Measurements from ENCODE around the gene OVCH1. TPM values are rescaled to one million over a fixed set of nuclear protein-coding genes. Genes with fewer than 3 reads are reported as not detected.

Gene OVCH1
- total RNA-seq, 1 experiment from 2014 or later, result 1.9 TPM

DNA sequence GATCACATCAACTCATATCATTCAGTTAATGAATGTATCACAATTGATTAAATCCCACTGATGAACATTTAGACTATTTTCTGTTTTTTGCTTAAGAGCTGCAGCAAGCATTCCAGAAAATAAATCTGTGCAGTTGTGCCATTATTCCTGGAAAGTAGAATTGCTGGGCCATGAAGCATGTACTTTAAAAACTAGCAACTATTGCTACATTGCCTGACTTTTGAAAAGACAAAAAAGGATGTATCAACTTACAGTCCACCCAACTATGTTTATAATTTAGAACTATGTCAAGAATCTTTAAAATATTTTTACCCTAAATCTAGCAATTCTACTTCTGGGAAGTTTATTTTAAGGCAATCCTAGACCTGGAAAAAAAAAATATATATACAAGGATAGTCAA lies 83.1 kb downstream of the OVCH1 start:
- no peaks in the 10 kb centered on the region for H3K27me3 Mint-ChIP-seq (ENCODE audit: insufficient read depth, unreplicated experiment)
- H3K4me1 Mint-ChIP-seq (ENCODE audit: insufficient read depth, unreplicated experiment), result no peaks in the 10 kb centered on the region
- DNase-seq (ENCODE audit: unreplicated experiment), result no peak
- no peak for TF ChIP-seq CTCF (IDR thresholded peaks at IDR 0.05; ENCODE audit: unreplicated experiment)
- peaks cover 7% of the 10 kb centered on the region for H3K9me3 Mint-ChIP-seq (ENCODE audit: unreplicated experiment)
- no peak overlapping the region for H3K27ac Mint-ChIP-seq (ENCODE audit: low read depth, unreplicated experiment)
- ChIA-PET POLR2A (no interaction called here), CTCF (no interaction called here)
- BruUV-seq (replicated peaks), result no TSS peak
- no peak overlapping the region for H3K4me3 Mint-ChIP-seq (ENCODE audit: unreplicated experiment)
- peaks cover 54% of the 10 kb centered on the region for H3K36me3 Mint-ChIP-seq (ENCODE audit: insufficient read depth, unreplicated experiment)
- intact Hi-C loops (cut with micrococcal nuclease), result no loop called here

DNA sequence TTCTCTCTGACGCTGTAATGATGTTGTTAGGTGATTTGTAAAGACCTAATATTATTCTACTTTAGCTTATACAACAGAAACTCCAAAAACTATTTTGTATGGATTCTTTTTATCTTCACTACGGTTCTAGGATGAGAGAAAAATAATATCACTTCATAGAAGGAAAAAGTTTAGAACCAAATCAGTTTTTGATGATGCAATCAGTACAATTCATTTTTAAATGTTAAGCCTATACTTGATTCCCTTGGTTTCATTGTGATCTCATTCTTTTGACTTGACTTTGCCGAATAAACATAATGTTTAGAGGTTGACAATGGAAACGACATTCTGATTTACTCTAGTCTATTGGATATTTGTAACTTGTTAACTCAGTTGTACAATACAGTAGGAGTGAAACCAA lies 91.9 kb downstream of the OVCH1 start:
- Mint-ChIP-seq H3K27ac (ENCODE audit: low read depth, unreplicated experiment) (no peak overlapping the region), H3K4me1 (ENCODE audit: insufficient read depth, unreplicated experiment) (no peaks in the 10 kb centered on the region), H3K36me3 (ENCODE audit: insufficient read depth, unreplicated experiment) (peaks cover 30% of the 10 kb centered on the region), H3K4me3 (ENCODE audit: unreplicated experiment) (no peak overlapping the region), H3K27me3 (ENCODE audit: insufficient read depth, unreplicated experiment) (no peaks in the 10 kb centered on the region), H3K9me3 (ENCODE audit: unreplicated experiment) (no peaks in the 10 kb centered on the region)
- POLR2A ChIA-PET, result no interaction called here
- TF ChIP-seq CTCF (IDR thresholded peaks at IDR 0.05; ENCODE audit: unreplicated experiment), result no peak
- CTCF ChIA-PET, result no interaction called here
- intact Hi-C loops (cut with micrococcal nuclease), result no loop called here
- DNase-seq (ENCODE audit: unreplicated experiment), result no peak
- BruUV-seq (replicated peaks), result no TSS peak

DNA sequence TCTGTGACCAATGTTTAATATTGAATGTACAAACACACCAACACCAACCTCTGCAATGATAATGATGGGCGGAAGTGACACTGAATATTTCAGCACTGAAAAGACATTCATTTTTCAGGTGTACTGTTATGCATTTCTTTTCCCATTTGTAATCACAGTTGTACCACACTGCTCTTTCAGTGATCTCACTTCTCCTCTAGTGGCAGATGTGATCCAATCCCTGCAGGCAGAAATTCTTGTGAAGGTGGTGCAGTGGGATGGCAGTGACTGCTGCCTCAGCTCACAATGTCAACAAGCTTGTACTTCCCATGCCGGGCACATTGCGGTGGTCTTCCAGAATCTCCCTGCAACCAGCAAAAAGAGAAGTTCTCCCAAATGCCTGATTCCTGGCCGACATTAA lies 93.5 kb downstream of the OVCH1 start:
- TF ChIP-seq CTCF (IDR thresholded peaks at IDR 0.05; ENCODE audit: unreplicated experiment), result no peak
- Mint-ChIP-seq H3K4me3 (ENCODE audit: unreplicated experiment) (no peak overlapping the region), H3K27ac (ENCODE audit: low read depth, unreplicated experiment) (no peak overlapping the region), H3K36me3 (ENCODE audit: insufficient read depth, unreplicated experiment) (peaks cover 28% of the 10 kb centered on the region), H3K4me1 (ENCODE audit: insufficient read depth, unreplicated experiment) (no peaks in the 10 kb centered on the region), H3K27me3 (ENCODE audit: insufficient read depth, unreplicated experiment) (no peaks in the 10 kb centered on the region), H3K9me3 (ENCODE audit: unreplicated experiment) (no peaks in the 10 kb centered on the region)
- intact Hi-C loops (cut with micrococcal nuclease), result no loop called here
- POLR2A ChIA-PET, result no interaction called here
- no TSS peak for BruUV-seq (replicated peaks)
- DNase-seq (ENCODE audit: unreplicated experiment), result no peak
- CTCF ChIA-PET, result no interaction called here

- ChIA-PET CTCF (interaction anchor here (0.9 kb wide), 1 partner anchor 55 kb away, joined by 3 read pairs; no protein-coding TSS in a partner anchor), POLR2A (interaction anchor here (0.9 kb wide), 1 partner anchor 21 kb away, joined by 3 read pairs; the partner anchor contains the start of gene ERGIC2)
- no peak for DNase-seq (ENCODE audit: unreplicated experiment)
- H3K27ac Mint-ChIP-seq (ENCODE audit: low read depth, unreplicated experiment), result no peak overlapping the region
- no peak for TF ChIP-seq CTCF (IDR thresholded peaks at IDR 0.05; ENCODE audit: unreplicated experiment)
- peaks cover 35% of the 10 kb centered on the region for H3K36me3 Mint-ChIP-seq (ENCODE audit: insufficient read depth, unreplicated experiment)
- no peak overlapping the region for H3K4me3 Mint-ChIP-seq (ENCODE audit: unreplicated experiment)
- H3K9me3 Mint-ChIP-seq (ENCODE audit: unreplicated experiment), result no peaks in the 10 kb centered on the region
- no peaks in the 10 kb centered on the region for H3K4me1 Mint-ChIP-seq (ENCODE audit: insufficient read depth, unreplicated experiment)
- BruUV-seq (replicated peaks), result no TSS peak
- H3K27me3 Mint-ChIP-seq (ENCODE audit: insufficient read depth, unreplicated experiment), result no peaks in the 10 kb centered on the region
- intact Hi-C loops (cut with micrococcal nuclease), result no loop called here
Measured at GRCh38 chr12:29402437-29402836, 95.0 kb downstream of the OVCH1 start.

Measured in MCF 10A (cell line).